HL-60/S4 (cell line): ENCODE data around the gene CAPN5.
"Not testable (repeated sequence)": the region's sequence is repeated elsewhere in the genome, so short reads cannot be mapped to it uniquely, and the experiment has no call there.

Experiments used
- in situ Hi-C: fragments of 300-500 bp; cut with MboI; formaldehyde crosslinking; loops from 2 replicates; pipeline ENCODE4 v1.14.3; 2022; ENCODE audit warnings: low sequenced_read_pairs

CAPN5 gene

GRCh38 chr11:77042111-77042726 lies 24.6 kb upstream of the CAPN5 start:
- in situ Hi-C loops, result no loop called here

- in situ Hi-C loops, result no loop called here
Observed at GRCh38 chr11:77044356-77044755, 22.4 kb upstream of the CAPN5 start.

- in situ Hi-C loops, result no loop called here
Observed at GRCh38 chr11:77044886-77045285, 21.9 kb upstream of the CAPN5 start.

GRCh38 chr11:77046060-77046501 lies 20.7 kb upstream of the CAPN5 start:
- in situ Hi-C loops, result no loop called here

- in situ Hi-C loops, result no loop called here
Observed at GRCh38 chr11:77047007-77047927, 19.5 kb upstream of the CAPN5 start.

GRCh38 chr11:77047928-77048446 lies 18.8 kb upstream of the CAPN5 start:
- in situ Hi-C loops, result not testable (repeated sequence)

- in situ Hi-C loops, result no loop called here
Observed at GRCh38 chr11:77049026-77049425, 17.7 kb upstream of the CAPN5 start.

GRCh38 chr11:77051511-77051910 lies 15.3 kb upstream of the CAPN5 start:
- in situ Hi-C loops, result no loop called here

GRCh38 chr11:77052518-77052917 lies 14.3 kb upstream of the CAPN5 start:
- in situ Hi-C loops, result no loop called here

GRCh38 chr11:77053217-77054015 lies 13.4 kb upstream of the CAPN5 start:
- in situ Hi-C loops, result no loop called here

GRCh38 chr11:77054084-77054483 lies 12.7 kb upstream of the CAPN5 start:
- in situ Hi-C loops, result no loop called here

GRCh38 chr11:77055101-77055561 lies 11.6 kb upstream of the CAPN5 start:
- in situ Hi-C loops, result no loop called here

GRCh38 chr11:77055913-77056312 lies 10.9 kb upstream of the CAPN5 start:
- in situ Hi-C loops, result no loop called here

GRCh38 chr11:77056814-77057402 lies 9.9 kb upstream of the CAPN5 start:
- in situ Hi-C loops, result no loop called here

- in situ Hi-C loops, result no loop called here
Observed at GRCh38 chr11:77057938-77058474, 8.8 kb upstream of the CAPN5 start.

GRCh38 chr11:77058900-77059299 lies 7.9 kb upstream of the CAPN5 start:
- in situ Hi-C loops, result no loop called here

GRCh38 chr11:77059806-77060205 lies 7.0 kb upstream of the CAPN5 start:
- in situ Hi-C loops, result no loop called here

GRCh38 chr11:77060234-77060633 lies 6.5 kb upstream of the CAPN5 start:
- in situ Hi-C loops, result no loop called here

- in situ Hi-C loops, result not testable (repeated sequence)
Observed at GRCh38 chr11:77061258-77061657, 5.5 kb upstream of the CAPN5 start.

- in situ Hi-C loops, result no loop called here
Observed at GRCh38 chr11:77062924-77063323, 3.8 kb upstream of the CAPN5 start.
